K562 (cell line): ENCODE measurements around the gene TMEM88. TPM values are rescaled to one million over a fixed set of nuclear protein-coding genes. Genes with fewer than 3 reads are reported as not detected.

Experiments
- ARID4B ChIP-seq: sonication (generic); formaldehyde crosslinking; IDR thresholded peaks from 2 replicates; pipeline ENCODE4 v1.8.0; 2022; ENCODE audit warnings: mild to moderate bottlenecking, missing genetic modification reagents
- CHD7 ChIP-seq: fragments of 200-600 bp; sonication (generic); IDR thresholded peaks from one replicate; pipeline ENCODE4 v1.6.1; 2012; ENCODE audit warnings: mild to moderate bottlenecking, low read depth, low read length, inconsistent platforms
- EP400 ChIP-seq: fragments of 450-650 bp; IDR thresholded peaks from 2 replicates; pipeline ENCODE4 v1.6.1; 2017; ENCODE audit warnings: antibody characterized with exemption, mild to moderate bottlenecking, moderate library complexity
- PREB ChIP-seq: sonication (generic); formaldehyde crosslinking; IDR thresholded peaks from 2 replicates; pipeline ENCODE4 v1.8.1; 2023; ENCODE audit warnings: mild to moderate bottlenecking, missing genetic modification reagents
- ZBTB12 ChIP-seq: fragments of 250-450 bp; sonication (Bioruptor Pico); IDR thresholded peaks from 2 replicates; pipeline ENCODE4 v1.4.0; 2020
- polyA plus RNA-seq, 8 experiments: library from polyadenylated mRNA; depleted of rRNA in 4 of 8; stranded (reverse) in 5 of 8; unstranded in 3 of 8; fragments of >200 nt; fragmentation: Nextera tagmentation in 2 of 8; fragmentation: Illumina TruSeq in 1 of 8; extraction: Ambion mirVana in 2 of 8; extraction: Trizol in 1 of 8; gene quantifications; 2 replicates each; pipeline versions ENCODE4 v1.2.1 to v1.2.3, GENCODE V29; 2011 to 2014; ENCODE audit warnings: inconsistent platforms in 1 of 8, missing spikeins in 1 of 8
- total RNA-seq, 7 experiments: library from RNA; depleted of rRNA in 6 of 7; stranded (reverse); fragments of >200 nt in 6 of 7; fragmentation: Illumina TruSeq in 2 of 7; extraction: Trizol in 2 of 7; gene quantifications; 2 replicates each; pipeline versions ENCODE4 v1.2.1 to v1.2.3, GENCODE V29; 2011 to 2021; ENCODE audit warnings: low replicate concordance in 1 of 7

TMEM88 gene
- total and polyA plus RNA-seq, 9 of the 15 experiments (the other 6 are each of a cell fraction or from before 2014, with no cell fraction given): 0.10 to 1.4 (median 0.36) TPM; not detected in 3

GRCh38 chr17:7836596-7837407 is 18.1 kb upstream of the TMEM88 start (continued):
- TF ChIP-seq CHD7 (no peak), ARID4B (CRISPR knock-in tag) (peak; percentile 76; the same call in 1 of the 2 replicates), PREB (CRISPR knock-in tag) (0 out of 2 replicates have a peak, but pooled peaks have one; percentile 61), ZBTB12 (CRISPR knock-in tag) (0 out of 2 replicates have a peak, but pooled peaks have one; percentile 20), EP400 (peak; percentile 80)
